GM20431 (cell line): ENCODE measurements around the gene RNF208.

Source experiments
- in situ Hi-C: fragments of 300-500 bp; cut with MseI, MboI; formaldehyde crosslinking; loops from one replicate; pipeline ENCODE4 v1.15.0; 2020; ENCODE audit warnings: low sequenced_read_pairs; ENCODE audit not compliant: unreplicated experiment

Gene RNF208

GRCh38 chr9:137198051-137198901, 23.8 kb downstream of the RNF208 start:
- in situ Hi-C loops = no loop called here

GRCh38 chr9:137195525-137196220, 26.4 kb downstream of the RNF208 start:
- in situ Hi-C loops = no loop called here

- in situ Hi-C loops = no loop called here
Observed at GRCh38 chr9:137194909-137195308, 27.1 kb downstream of the RNF208 start.

- in situ Hi-C loops = no loop called here
Observed at GRCh38 chr9:137194388-137194787, 27.7 kb downstream of the RNF208 start.

GRCh38 chr9:137193771-137194170, 28.3 kb downstream of the RNF208 start:
- in situ Hi-C loops = no loop called here

- in situ Hi-C loops = no loop called here
Observed at GRCh38 chr9:137192859-137193258, 29.2 kb downstream of the RNF208 start.

GRCh38 chr9:137192448-137192780, 29.6 kb downstream of the RNF208 start:
- in situ Hi-C loops = no loop called here

GRCh38 chr9:137191691-137192447, 30.2 kb downstream of the RNF208 start:
- in situ Hi-C loops = no loop called here

- in situ Hi-C loops = no loop called here
Observed at GRCh38 chr9:137191245-137191644, 30.8 kb downstream of the RNF208 start.

- in situ Hi-C loops = no loop called here
Observed at GRCh38 chr9:137190315-137190856, 31.7 kb downstream of the RNF208 start.

GRCh38 chr9:137189297-137190295, 32.4 kb downstream of the RNF208 start:
- in situ Hi-C loops = no loop called here

- in situ Hi-C loops = no loop called here
Observed at GRCh38 chr9:137188490-137189296, 33.3 kb downstream of the RNF208 start, which contains the start of the genes ANAPC2 and SSNA1. Gene ANAPC2 (minus strand): TSS chr9:137188560. CDS start chr9:137188532, 28 bp downstream. Gene SSNA1 (plus strand): TSS chr9:137188676. CDS start chr9:137188727, 51 bp downstream.

GRCh38 chr9:137188086-137188489, 34.0 kb downstream of the RNF208 start:
- in situ Hi-C loops = no loop called here

- in situ Hi-C loops = no loop called here
Observed at GRCh38 chr9:137187386-137187785, 34.7 kb downstream of the RNF208 start.

GRCh38 chr9:137186385-137186784, 35.7 kb downstream of the RNF208 start:
- in situ Hi-C loops = no loop called here

- in situ Hi-C loops = no loop called here
Observed at GRCh38 chr9:137185921-137186320, 36.1 kb downstream of the RNF208 start.

- in situ Hi-C loops = no loop called here
Observed at GRCh38 chr9:137184881-137185660, 37.0 kb downstream of the RNF208 start.
